Measurements from ENCODE around the gene PEX16. TPM values are rescaled to one million over a fixed set of nuclear protein-coding genes. Genes with fewer than 3 reads are reported as not detected.

Gene PEX16
- total and polyA plus RNA-seq, 9 of the 15 experiments (the other 6 are each of a cell fraction or from before 2014, with no cell fraction given) = 1.5 to 43.9 (median 14.6) TPM

DNA sequence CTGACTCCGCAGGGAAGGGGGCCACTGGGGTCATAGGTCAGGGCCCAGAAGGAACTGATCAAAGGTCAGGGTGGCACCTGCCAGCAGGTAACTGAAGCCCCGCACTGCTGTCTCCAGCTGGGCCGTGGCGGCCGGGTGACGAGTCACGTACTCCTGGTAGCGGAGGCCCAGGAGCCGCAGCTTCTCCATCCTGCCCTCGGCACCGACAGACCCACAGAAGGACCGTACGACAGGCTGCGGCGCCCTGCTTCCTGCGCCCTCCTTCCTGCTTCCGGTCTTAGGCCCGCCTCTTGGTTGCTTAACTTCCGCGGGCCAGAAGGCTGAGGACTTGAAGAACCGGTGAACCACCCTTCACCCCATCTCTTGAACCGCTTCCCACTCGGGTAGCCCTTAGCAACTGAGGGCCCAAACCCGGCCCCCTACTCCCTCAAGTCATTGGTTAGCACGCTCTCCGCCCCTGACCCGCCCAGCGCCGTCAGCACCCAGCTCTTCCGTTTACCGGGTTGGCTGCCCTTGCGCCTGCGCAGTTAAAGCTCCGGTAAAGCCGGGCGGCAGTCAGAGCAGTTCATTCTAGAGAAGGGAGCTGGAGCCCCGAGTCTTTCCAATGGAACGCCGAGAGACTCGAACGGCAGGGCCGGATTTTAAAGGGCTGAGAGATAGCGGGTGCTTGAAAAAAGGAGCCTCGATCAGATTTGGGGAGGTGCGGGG is at the start of gene PEX16 (continued):
- TF ChIP-seq, protein P1, sequence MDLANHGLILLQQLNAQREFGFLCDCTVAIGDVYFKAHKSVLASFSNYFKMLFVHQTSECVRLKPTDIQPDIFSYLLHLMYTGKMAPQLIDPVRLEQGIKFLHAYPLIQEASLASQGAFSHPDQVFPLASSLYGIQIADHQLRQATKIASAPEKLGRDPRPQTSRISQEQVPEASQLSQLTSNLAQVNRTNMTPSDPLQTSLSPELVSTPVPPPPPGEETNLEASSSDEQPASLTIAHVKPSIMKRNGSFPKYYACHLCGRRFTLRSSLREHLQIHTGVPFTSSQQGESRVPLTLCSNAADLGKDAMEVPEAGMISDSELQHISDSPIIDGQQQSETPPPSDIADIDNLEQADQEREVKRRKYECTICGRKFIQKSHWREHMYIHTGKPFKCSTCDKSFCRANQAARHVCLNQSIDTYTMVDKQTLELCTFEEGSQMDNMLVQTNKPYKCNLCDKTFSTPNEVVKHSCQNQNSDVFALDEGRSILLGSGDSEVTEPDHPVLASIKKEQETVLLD (IDR thresholded peaks at IDR 0.05) = peak; percentile 97
- TF ChIP-seq SMC3 (conservative IDR thresholded peaks at IDR 0.05; ENCODE audit: insufficient read depth, low read depth, low read length) (0 out of 2 replicates have a peak, but pooled peaks have one; percentile 8), CCAR2 (IDR thresholded peaks at IDR 0.05; ENCODE audit: low read depth, low read length) (no peak), PRDM10 (IDR thresholded peaks at IDR 0.05; ENCODE audit: partially characterized antibody) (peak; percentile 40), VEZF1 (CRISPR knock-in tag; IDR thresholded peaks at IDR 0.05) (no peak; the same call in none of the 2 replicates), NR2C2 (CRISPR knock-in tag; IDR thresholded peaks at IDR 0.05) (peak; percentile 89), NR2C2 (tag; IDR thresholded peaks at IDR 0.05) (peak; percentile 96), ELF1 (tag; IDR thresholded peaks at IDR 0.05) (peak; percentile 98), MEIS2 (IDR thresholded peaks at IDR 0.05; ENCODE audit: partially characterized antibody) (peak; percentile 82), SAP30 (IDR thresholded peaks at IDR 0.05; ENCODE audit: borderline replicate concordance, insufficient read depth, low read depth, low read length, poor library complexity, severe bottlenecking) (peak; percentile 91), IRF2 (CRISPR knock-in tag; IDR thresholded peaks at IDR 0.05) (no peak), ZNF449 (CRISPR knock-in tag; IDR thresholded peaks at IDR 0.05) (no peak), C11orf30 (IDR thresholded peaks at IDR 0.05; ENCODE audit: low read depth) (peak; percentile 86), ZNF239 (CRISPR knock-in tag; IDR thresholded peaks at IDR 0.05) (no peak), ATF7 (IDR thresholded peaks at IDR 0.05) (peak; percentile 80; the same call in 1 of the 2 replicates)
- TF ChIP-seq, protein P2, sequence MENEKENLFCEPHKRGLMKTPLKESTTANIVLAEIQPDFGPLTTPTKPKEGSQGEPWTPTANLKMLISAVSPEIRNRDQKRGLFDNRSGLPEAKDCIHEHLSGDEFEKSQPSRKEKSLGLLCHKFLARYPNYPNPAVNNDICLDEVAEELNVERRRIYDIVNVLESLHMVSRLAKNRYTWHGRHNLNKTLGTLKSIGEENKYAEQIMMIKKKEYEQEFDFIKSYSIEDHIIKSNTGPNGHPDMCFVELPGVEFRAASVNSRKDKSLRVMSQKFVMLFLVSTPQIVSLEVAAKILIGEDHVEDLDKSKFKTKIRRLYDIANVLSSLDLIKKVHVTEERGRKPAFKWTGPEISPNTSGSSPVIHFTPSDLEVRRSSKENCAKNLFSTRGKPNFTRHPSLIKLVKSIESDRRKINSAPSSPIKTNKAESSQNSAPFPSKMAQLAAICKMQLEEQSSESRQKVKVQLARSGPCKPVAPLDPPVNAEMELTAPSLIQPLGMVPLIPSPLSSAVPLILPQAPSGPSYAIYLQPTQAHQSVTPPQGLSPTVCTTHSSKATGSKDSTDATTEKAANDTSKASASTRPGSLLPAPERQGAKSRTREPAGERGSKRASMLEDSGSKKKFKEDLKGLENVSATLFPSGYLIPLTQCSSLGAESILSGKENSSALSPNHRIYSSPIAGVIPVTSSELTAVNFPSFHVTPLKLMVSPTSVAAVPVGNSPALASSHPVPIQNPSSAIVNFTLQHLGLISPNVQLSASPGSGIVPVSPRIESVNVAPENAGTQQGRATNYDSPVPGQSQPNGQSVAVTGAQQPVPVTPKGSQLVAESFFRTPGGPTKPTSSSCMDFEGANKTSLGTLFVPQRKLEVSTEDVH (IDR thresholded peaks at IDR 0.05; ENCODE audit: low read depth, partially characterized antibody) = peak; percentile 98

Measured in K562 (cell line).